CD4-positive, CD25-positive, alpha-beta regulatory T cell (primary cell): Measurements from ENCODE around the gene DHCR24. TPM values are rescaled to one million over a fixed set of nuclear protein-coding genes. Genes with fewer than 3 reads are reported as not detected.
"Not testable (repeated sequence)": the region's sequence is repeated elsewhere in the genome, so short reads cannot be mapped to it uniquely, and the experiment has no call there.

ENCODE experiments used
- ATAC-seq, 2 donors: fragments of 150-1000 bp; cut with Tn5 transposase; one replicate each; pipeline ENCODE4 v1.10.0; 2021; ENCODE audit warnings: low read depth in 2 of 2, moderate number of reproducible peaks in 2 of 2, moderate library complexity in 1 of 2
- DNase-seq, 3 donors: peaks; one replicate each; pipeline versions ENCODE4 v3.0.0 to v3.0.0-alpha.2; 2012 to 2022; ENCODE audit warnings: mixed read lengths in 1 of 3
- H3K27ac ChIP-seq: one replicate; pipeline ENCODE4 v1.7.0; 2013; ENCODE audit warnings: mild to moderate bottlenecking, low read length; ENCODE audit not compliant: insufficient read depth, poor library complexity, severe bottlenecking
- H3K27me3 ChIP-seq: one replicate; pipeline ENCODE4 v1.7.0; 2013; ENCODE audit warnings: low read length; ENCODE audit not compliant: control insufficient read depth, insufficient read depth
- H3K36me3 ChIP-seq: one replicate; pipeline ENCODE4 v1.7.0; 2013; ENCODE audit warnings: mild to moderate bottlenecking, low read length, moderate library complexity; ENCODE audit not compliant: control insufficient read depth, insufficient read depth
- H3K4me1 ChIP-seq: 2 replicates; pipeline ENCODE4 v1.7.0; 2013; ENCODE audit warnings: mild to moderate bottlenecking, low read length; ENCODE audit not compliant: insufficient read depth, control insufficient read depth, poor library complexity, severe bottlenecking
- H3K4me3 ChIP-seq: one replicate; pipeline ENCODE4 v1.7.0; 2013; ENCODE audit warnings: low read depth, mild to moderate bottlenecking, low read length, moderate library complexity
- H3K9me3 ChIP-seq, 2 experiments: 1 replicate in 1 of 2; 2 replicates in 1 of 2; pipeline ENCODE4 v1.7.0; 2013; ENCODE audit warnings: low read length in 2 of 2, mild to moderate bottlenecking in 1 of 2, moderate library complexity in 1 of 2; ENCODE audit not compliant: control insufficient read depth in 2 of 2
- H3K27ac Mint-ChIP-seq, 3 donors: one replicate each; pipeline ENCODE4 v1.8.0; 2020 to 2022; ENCODE audit warnings: mild to moderate bottlenecking in 3 of 3, mixed read lengths in 3 of 3, moderate library complexity in 2 of 3
- H3K27me3 Mint-ChIP-seq: one replicate; pipeline ENCODE4 v1.8.0; 2022; ENCODE audit warnings: mild to moderate bottlenecking, mixed read lengths
- H3K36me3 Mint-ChIP-seq: one replicate; pipeline ENCODE4 v1.8.0; 2020; ENCODE audit warnings: mixed read lengths
- H3K4me1 Mint-ChIP-seq, 4 donors: one replicate each; pipeline ENCODE4 v1.8.0; 2020 to 2022; ENCODE audit warnings: mixed read lengths in 4 of 4, mild to moderate bottlenecking in 1 of 4
- H3K4me3 Mint-ChIP-seq, 4 donors: one replicate each; pipeline ENCODE4 v1.8.0; 2020 to 2022; ENCODE audit warnings: mild to moderate bottlenecking in 4 of 4, mixed read lengths in 4 of 4, moderate library complexity in 3 of 4
- H3K9me3 Mint-ChIP-seq, 7 donors: one replicate each; pipeline ENCODE4 v1.8.0; 2020 to 2022; ENCODE audit warnings: mixed read lengths in 7 of 7, mild to moderate bottlenecking in 3 of 7, moderate library complexity in 2 of 7
- polyA plus RNA-seq, 4 donors: library from polyadenylated mRNA; unstranded; fragments of 300-500 nt; fragmentation: Illumina TruSeq; gene quantifications; one replicate each; pipeline ENCODE4 v1.2.3, GENCODE V29; 2021
- total RNA-seq: library from RNA; stranded (reverse); gene quantifications from one replicate; pipeline ENCODE4 v1.2.3, GENCODE V29; 2022

The DHCR24 gene
- 2.0 TPM for total RNA-seq
- polyA plus RNA-seq: 1 to 10 TPM in 3 of 4 donors, under 1 TPM in 1; 0.85 to 3.2 (median 2.5) TPM

- H3K4me3 ChIP-seq: peak within 1 kb of the TSS; percentile 53
- peak; percentile 69 to 71 for ATAC-seq
- H3K4me3 Mint-ChIP-seq: peak within 1 kb of the TSS; percentile 76 to 91 (median 90)
- H3K27me3 Mint-ChIP-seq: peaks cover 38% of the 10 kb centered on the region
- no peaks in the 10 kb centered on the region for H3K9me3 ChIP-seq
- peaks cover 11% of the 10 kb centered on the region for H3K4me1 ChIP-seq
- peak within 1 kb of the TSS; percentile 63 to 83 (median 64) for H3K27ac Mint-ChIP-seq
- H3K9me3 Mint-ChIP-seq: no peaks in the 10 kb centered on the region
- peak; percentile 22 to 86 (median 44) for DNase-seq
- H3K36me3 Mint-ChIP-seq: no peaks in the 10 kb centered on the region
- peaks cover 11% of the 10 kb centered on the region for H3K27me3 ChIP-seq
- H3K4me1 Mint-ChIP-seq: peaks cover 0 to 28% (median 6%) of the 10 kb centered on the region in 4 donors
- H3K36me3 ChIP-seq: no peaks in the 10 kb centered on the region
- H3K27ac ChIP-seq: no peak within 1 kb of the TSS
Observed at GRCh38 chr1:54886724-54887664, at the start of gene DHCR24. Gene DHCR24 (minus strand): TSS chr1:54887195. CDS start chr1:54887119, 76 bp downstream.

GRCh38 chr1:54936791-54937190 lies 49.8 kb upstream of the DHCR24 start:
- no peaks in the 10 kb centered on the region for H3K36me3 ChIP-seq
- H3K27ac ChIP-seq: no peak overlapping the region
- Mint-ChIP-seq H3K4me3 (no peak overlapping the region), H3K9me3 (peaks cover 0 to 4% (median 0%) of the 10 kb centered on the region in 7 donors), H3K27me3 (peaks cover 48% of the 10 kb centered on the region), H3K27ac (no peak overlapping the region), H3K36me3 (no peaks in the 10 kb centered on the region), H3K4me1 (peaks cover 0 to 9% (median 3%) of the 10 kb centered on the region in 4 donors)
- no peak overlapping the region for H3K4me3 ChIP-seq
- H3K4me1 ChIP-seq: no peaks in the 10 kb centered on the region
- no peak for ATAC-seq
- no peaks in the 10 kb centered on the region for H3K9me3 ChIP-seq
- DNase-seq: no peak
- peaks cover 15% of the 10 kb centered on the region for H3K27me3 ChIP-seq

GRCh38 chr1:54934869-54935268 lies 47.9 kb upstream of the DHCR24 start:
- no peak for DNase-seq
- Mint-ChIP-seq H3K4me3 (no peak overlapping the region), H3K27me3 (peaks cover 42% of the 10 kb centered on the region), H3K4me1 (peaks cover 0 to 9% (median 3%) of the 10 kb centered on the region in 4 donors), H3K27ac (no peak overlapping the region), H3K9me3 (peaks cover 0 to 4% (median 0%) of the 10 kb centered on the region in 7 donors), H3K36me3 (no peaks in the 10 kb centered on the region)
- H3K4me3 ChIP-seq: no peak overlapping the region
- H3K27me3 ChIP-seq: peaks cover 11% of the 10 kb centered on the region
- no peak overlapping the region for H3K27ac ChIP-seq
- H3K9me3 ChIP-seq: no peaks in the 10 kb centered on the region
- ATAC-seq: no peak
- H3K4me1 ChIP-seq: no peaks in the 10 kb centered on the region
- no peaks in the 10 kb centered on the region for H3K36me3 ChIP-seq

GRCh38 chr1:54934081-54934480 lies 47.1 kb upstream of the DHCR24 start:
- H3K36me3 Mint-ChIP-seq, H3K27ac ChIP-seq, H3K9me3 ChIP-seq, DNase-seq, ATAC-seq, H3K27me3 ChIP-seq, H3K4me1 ChIP-seq, H3K36me3 ChIP-seq, H3K9me3 Mint-ChIP-seq, H3K4me3 ChIP-seq, H3K4me3 Mint-ChIP-seq, H3K27ac Mint-ChIP-seq, H3K4me1 Mint-ChIP-seq: not testable (repeated sequence)
- H3K27me3 Mint-ChIP-seq: peaks cover 42% of the 10 kb centered on the region

- no peak for ATAC-seq
- peaks cover 3% of the 10 kb centered on the region for H3K27me3 ChIP-seq
- H3K4me1 ChIP-seq: no peaks in the 10 kb centered on the region
- H3K4me1 Mint-ChIP-seq: no peaks in the 10 kb centered on the region
- no peak overlapping the region for H3K27ac Mint-ChIP-seq
- peaks cover 0 to 6% (median 0%) of the 10 kb centered on the region in 7 donors for H3K9me3 Mint-ChIP-seq
- H3K36me3 ChIP-seq: no peaks in the 10 kb centered on the region
- H3K4me3 Mint-ChIP-seq: no peak overlapping the region
- H3K27ac ChIP-seq: no peak overlapping the region
- peaks cover 34% of the 10 kb centered on the region for H3K27me3 Mint-ChIP-seq
- no peaks in the 10 kb centered on the region for H3K36me3 Mint-ChIP-seq
- H3K4me3 ChIP-seq: no peak overlapping the region
- no peak for DNase-seq
- H3K9me3 ChIP-seq: no peaks in the 10 kb centered on the region
Observed at GRCh38 chr1:54931275-54931840, 44.4 kb upstream of the DHCR24 start.

GRCh38 chr1:54929700-54930099 lies 42.7 kb upstream of the DHCR24 start:
- Histone ChIP-seq H3K4me1 (no peaks in the 10 kb centered on the region), H3K27me3 (no peaks in the 10 kb centered on the region), H3K9me3 (no peaks in the 10 kb centered on the region), H3K4me3 (no peak overlapping the region), H3K36me3 (no peaks in the 10 kb centered on the region), H3K27ac (no peak overlapping the region)
- H3K27me3 Mint-ChIP-seq: peaks cover 20% of the 10 kb centered on the region
- DNase-seq (no peak), ATAC-seq (no peak)
- H3K36me3 Mint-ChIP-seq: no peaks in the 10 kb centered on the region
- no peak overlapping the region for H3K4me3 Mint-ChIP-seq
- H3K9me3 Mint-ChIP-seq: peaks cover 0 to 4% (median 0%) of the 10 kb centered on the region in 7 donors
- no peaks in the 10 kb centered on the region for H3K4me1 Mint-ChIP-seq
- no peak overlapping the region for H3K27ac Mint-ChIP-seq

- no peak overlapping the region for H3K27ac Mint-ChIP-seq
- H3K9me3 Mint-ChIP-seq: peaks cover 0 to 5% (median 0%) of the 10 kb centered on the region in 7 donors
- no peak for ATAC-seq
- no peak overlapping the region for H3K27ac ChIP-seq
- H3K4me1 Mint-ChIP-seq: no peaks in the 10 kb centered on the region
- peaks cover 11% of the 10 kb centered on the region for H3K27me3 Mint-ChIP-seq
- no peaks in the 10 kb centered on the region for H3K9me3 ChIP-seq
- no peak for DNase-seq
- H3K36me3 Mint-ChIP-seq: no peaks in the 10 kb centered on the region
- H3K36me3 ChIP-seq: no peaks in the 10 kb centered on the region
- H3K4me1 ChIP-seq: no peaks in the 10 kb centered on the region
- H3K4me3 ChIP-seq: no peak overlapping the region
- H3K27me3 ChIP-seq: no peaks in the 10 kb centered on the region
- H3K4me3 Mint-ChIP-seq: no peak overlapping the region
Observed at GRCh38 chr1:54928327-54928726, 41.3 kb upstream of the DHCR24 start.
